Endometrial microvascular endothelial cells (primary cell): Measurements from ENCODE around the gene CACNA2D2. TPM values are rescaled to one million over a fixed set of nuclear protein-coding genes. Genes with fewer than 3 reads are reported as not detected.

Experiments
- in situ Hi-C: cut with HindIII; loops from 2 replicates; pipeline ENCODE4 v1.10.0; 2017; ENCODE audit warnings: low sequenced_read_pairs, low pct_unique_long_range_greater_than_20kb; ENCODE audit errors: inconsistent ontology term
- total RNA-seq: library from RNA; depleted of rRNA; stranded (reverse); fragments of >200 nt; gene quantifications from one replicate; pipeline ENCODE4 v1.2.3, GENCODE V29; 2015; ENCODE audit errors: inconsistent ontology term

CACNA2D2 gene
- total RNA-seq, 1 donor from 2014 or later = not detected

GRCh38 chr3:50342813-50343633, 160.4 kb downstream of the CACNA2D2 start:
- in situ Hi-C loops = no loop called here

GRCh38 chr3:50341996-50342650, 161.3 kb downstream of the CACNA2D2 start:
- in situ Hi-C loops = no loop called here

GRCh38 chr3:50341537-50341936, 161.9 kb downstream of the CACNA2D2 start:
- in situ Hi-C loops = no loop called here

GRCh38 chr3:50340448-50341329, 162.7 kb downstream of the CACNA2D2 start, which contains the start of gene RASSF1:
RASSF1 (minus strand) TSS chr3:50340836; CDS start chr3:50340805, 31 bp downstream.
- in situ Hi-C loops = no loop called here

GRCh38 chr3:50340147-50340447, 163.3 kb downstream of the CACNA2D2 start:
- in situ Hi-C loops = no loop called here

- in situ Hi-C loops = loop anchor here (10.0 kb wide), 1 partner anchor 95 kb away; no protein-coding TSS in a partner anchor
Observed at GRCh38 chr3:50339485-50340146, 163.8 kb downstream of the CACNA2D2 start.

GRCh38 chr3:50338965-50339364, 164.5 kb downstream of the CACNA2D2 start:
- in situ Hi-C loops = loop anchor here (10.0 kb wide), 1 partner anchor 94 kb away; no protein-coding TSS in a partner anchor

- in situ Hi-C loops = loop anchor here (10.0 kb wide), 1 partner anchor 93 kb away; no protein-coding TSS in a partner anchor
Observed at GRCh38 chr3:50337175-50337861, 166.1 kb downstream of the CACNA2D2 start.

- in situ Hi-C loops = loop anchor here (10.0 kb wide), 1 partner anchor 92 kb away; no protein-coding TSS in a partner anchor
Observed at GRCh38 chr3:50336452-50337174, 166.8 kb downstream of the CACNA2D2 start.

- in situ Hi-C loops = loop anchor here (10.0 kb wide), 1 partner anchor 90 kb away; no protein-coding TSS in a partner anchor
Observed at GRCh38 chr3:50334339-50335075, 168.9 kb downstream of the CACNA2D2 start.

- in situ Hi-C loops = loop anchor here (10.0 kb wide), 1 partner anchor 89 kb away; no protein-coding TSS in a partner anchor
Observed at GRCh38 chr3:50333744-50334328, 169.6 kb downstream of the CACNA2D2 start.

- in situ Hi-C loops = loop anchor here (10.0 kb wide), 1 partner anchor 87 kb away; no protein-coding TSS in a partner anchor
Observed at GRCh38 chr3:50331364-50331907, 172.0 kb downstream of the CACNA2D2 start.

- in situ Hi-C loops = loop anchor here (10.0 kb wide), 1 partner anchor 86 kb away; no protein-coding TSS in a partner anchor
Observed at GRCh38 chr3:50330330-50330729, 173.1 kb downstream of the CACNA2D2 start.

GRCh38 chr3:50327943-50328691, 175.3 kb downstream of the CACNA2D2 start, which contains the start of gene TUSC2:
TUSC2 (minus strand) TSS chr3:50328223; CDS start chr3:50328099, 124 bp downstream.
- in situ Hi-C loops = no loop called here

- in situ Hi-C loops = no loop called here
Observed at GRCh38 chr3:50327129-50327528, 176.3 kb downstream of the CACNA2D2 start.
